GM12878 (cell line): ENCODE measurements around the gene APOA5. TPM values are rescaled to one million over a fixed set of nuclear protein-coding genes. Genes with fewer than 3 reads are reported as not detected.

ENCODE experiments used
- ATAC-seq: fragments of 200-7000 bp; cut with Tn5 transposase; 3 replicates; pipeline ENCODE4 v1.9.1; 2020; ENCODE audit warnings: mild to moderate bottlenecking, moderate library complexity
- BruUV-seq: library from RNA; stranded (reverse); fragments of 400-500 nt; replicated peaks from 2 replicates; lab custom pipeline; 2021; lab: Mats Ljungman, UMichigan
- CTCF ChIA-PET: fragments of 300-600 bp; sonication (Branson Sonifier 250); formaldehyde crosslinking; extraction: SDS; loops from one replicate; lab custom pipeline; 2021; ENCODE audit warnings: inconsistent platforms; lab: Yijun Ruan, JAX
- POLR2A ChIA-PET: fragments of 350-600 bp; formaldehyde crosslinking; extraction: SDS; loops from one replicate; lab custom pipeline; 2021; ENCODE audit warnings: inconsistent platforms; lab: Charles Lee
- RAD21 ChIA-PET: fragments of 300-600 bp; sonication (Branson Sonifier 250); formaldehyde crosslinking; loops from one replicate; lab custom pipeline; 2023; ENCODE audit warnings: antibody characterized with exemption; ENCODE audit not compliant: unreplicated experiment; lab: Charles Lee
- SMC1A ChIA-PET: fragments of 300-600 bp; sonication (Branson Sonifier 250); formaldehyde crosslinking; loops from one replicate; lab custom pipeline; 2023; ENCODE audit not compliant: unreplicated experiment, uncharacterized antibody; lab: Charles Lee
- DNase-seq: peaks from one replicate; pipeline ENCODE4 v3.0.0-alpha.2; 2011; ENCODE audit warnings: low read depth, low spot score
- FAIRE-seq: peaks from 3 replicates; lab custom pipeline; 2011; peaks lifted over from hg19 to GRCh38; lab: Jason Lieb, UNC
- H2AFZ ChIP-seq: 2 replicates; pipeline ENCODE4 v1.6.0; 2011; ENCODE audit warnings: low read depth, low read length, control low read depth; ENCODE audit not compliant: control insufficient read depth
- H3K27ac ChIP-seq: 2 replicates; pipeline ENCODE4 v1.5.1; 2011; ENCODE audit warnings: control low read depth; ENCODE audit not compliant: control insufficient read depth, insufficient read depth
- H3K27me3 ChIP-seq, 2 experiments: replicated peaks in 1 of 2; 2 replicates each; pipeline versions ENCODE4 v1.6.0 to v1.6.1; 2011; ENCODE audit warnings: low read length in 1 of 2; ENCODE audit not compliant: control insufficient read depth in 2 of 2, insufficient read depth in 2 of 2
- H3K36me3 ChIP-seq, 2 experiments: 2 replicates each; pipeline ENCODE4 v1.5.1; 2011; ENCODE audit warnings: low read length in 1 of 2; ENCODE audit not compliant: control insufficient read depth in 2 of 2, insufficient read depth in 2 of 2
- H3K4me1 ChIP-seq: 2 replicates; pipeline ENCODE4 v1.6.1; 2011; ENCODE audit warnings: mild to moderate bottlenecking, low read length, moderate library complexity, mixed read lengths; ENCODE audit not compliant: control insufficient read depth, insufficient read depth
- H3K4me2 ChIP-seq: 2 replicates; pipeline ENCODE4 v1.6.0; 2011; ENCODE audit warnings: control low read depth; ENCODE audit not compliant: control insufficient read depth, insufficient read depth
- H3K4me3 ChIP-seq: fragments of 200-600 bp; sonication (generic); 2 replicates; pipeline ENCODE4 v1.5.1; 2016
- H3K79me2 ChIP-seq: 2 replicates; pipeline ENCODE4 v1.6.0; 2011; ENCODE audit warnings: low read length; ENCODE audit not compliant: control insufficient read depth, insufficient read depth
- H3K9ac ChIP-seq: 2 replicates; pipeline ENCODE4 v1.8.0; 2011; ENCODE audit warnings: low read length, control low read depth, mixed read lengths; ENCODE audit not compliant: control insufficient read depth, insufficient read depth
- H3K9me3 ChIP-seq: replicated peaks from 3 replicates; pipeline ENCODE4 v1.5.1; 2011; ENCODE audit warnings: mild to moderate bottlenecking, low read length; ENCODE audit not compliant: control insufficient read depth, insufficient read depth
- H4K20me1 ChIP-seq: 2 replicates; pipeline ENCODE4 v1.6.0; 2011; ENCODE audit not compliant: control insufficient read depth, insufficient read depth
- BRCA1 ChIP-seq: IDR thresholded peaks from 2 replicates; pipeline ENCODE4 v1.6.1; 2011; ENCODE audit warnings: low read depth, low read length, improper control_type of control experiment
- KDM1A ChIP-seq: fragments of 200-600 bp; sonication (generic); IDR thresholded peaks from 2 replicates; pipeline ENCODE4 v1.6.1; 2016; ENCODE audit warnings: borderline replicate concordance
- SMAD5 ChIP-seq: IDR thresholded peaks from 2 replicates; pipeline ENCODE4 v1.6.1; 2016; ENCODE audit warnings: antibody characterized with exemption, low read depth
- TCF7 ChIP-seq: IDR thresholded peaks from 2 replicates; pipeline ENCODE4 v1.6.1; 2014; ENCODE audit warnings: antibody characterized with exemption, borderline replicate concordance
- WGBS: methylation state at CpG from one replicate; pipeline ENCODE4 v1.1.6; 2016; ENCODE audit warnings: low lambda C conversion rate; ENCODE audit not compliant: insufficient replicate concordance, insufficient coverage; ENCODE audit errors: missing lambda C conversion rate; 5-methylcytosine and 5-hydroxymethylcytosine counted together
- in situ Hi-C: fragments of 300-500 bp; cut with MboI; formaldehyde crosslinking; loops from 9 replicates; pipeline ENCODE4 v1.14.3; 2018; ENCODE audit warnings: mixed read lengths
- intact Hi-C: fragments of 100-400 bp; cut with micrococcal nuclease; formaldehyde crosslinking; loops from one replicate; pipeline ENCODE4 v1.14.2; 2022; ENCODE audit not compliant: unreplicated experiment
- polyA plus RNA-seq, 11 experiments: library from polyadenylated mRNA; depleted of rRNA in 4 of 11; unstranded in 6 of 11; stranded (reverse) in 5 of 11; fragments of >200 nt; fragmentation: Nextera tagmentation in 4 of 11; fragmentation: Illumina TruSeq in 1 of 11; extraction: Ambion mirVana in 4 of 11; extraction: Trizol in 1 of 11; gene quantifications; 1 replicate in 1 of 11; 2 replicates in 10 of 11; pipeline versions ENCODE4 v1.2.1 to v1.2.3, GENCODE V29; 2011 to 2016; ENCODE audit warnings: inconsistent platforms in 2 of 11, missing spikeins in 2 of 11, low read depth in 1 of 11
- total RNA-seq, 4 experiments: library from RNA; depleted of rRNA in 3 of 4; stranded (reverse); fragments of >200 nt in 3 of 4; fragmentation: Illumina TruSeq in 1 of 4; extraction: Trizol in 1 of 4; gene quantifications; 2 replicates each; pipeline versions ENCODE4 v1.2.1 to v1.2.3, GENCODE V29; 2013 to 2021
- TF ChIP-seq, protein P1 (sequence below): IDR thresholded peaks from 2 replicates; pipeline ENCODE4 v1.6.1; 2012; ENCODE audit warnings: low read depth, low read length, improper control_type of control experiment
- TF ChIP-seq, protein P2 (sequence below): fragments of 450-650 bp; IDR thresholded peaks from 2 replicates; pipeline ENCODE4 v1.6.1; 2017; ENCODE audit warnings: low read depth, mild to moderate bottlenecking, moderate library complexity
- TF ChIP-seq, protein P3 (sequence below): fragments of 450-650 bp; IDR thresholded peaks from 2 replicates; pipeline ENCODE4 v1.6.1; 2017; ENCODE audit warnings: mild to moderate bottlenecking

The APOA5 gene
- total and polyA plus RNA-seq, 10 of the 15 experiments (the other 5 are each of a cell fraction or from before 2014, with no cell fraction given), result 0.15 TPM; not detected in 9

DNA sequence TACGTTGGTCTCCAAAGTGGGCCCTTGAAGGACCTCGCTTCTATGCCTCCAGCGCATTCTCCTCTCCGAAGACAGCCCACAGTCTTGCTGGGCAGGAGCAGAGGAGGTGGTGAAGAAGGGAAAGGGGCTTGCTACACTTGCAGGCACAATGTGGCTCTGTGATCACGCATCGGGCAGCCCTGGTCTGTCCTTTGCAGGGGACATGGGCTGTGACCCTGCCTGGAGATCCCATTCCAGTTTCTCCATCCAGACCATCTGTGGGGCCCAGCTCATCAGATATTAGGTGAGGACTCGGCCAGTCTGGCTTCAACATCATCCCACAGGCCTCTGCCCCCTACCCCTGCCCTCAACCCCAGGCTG lies 44.9 kb upstream of the APOA5 start:
- Histone ChIP-seq H3K27ac (no peak overlapping the region), H3K4me1 (peaks cover 8% of the 10 kb centered on the region; the same call in 1 of the 2 replicates), H3K27me3 (no peaks in the 10 kb centered on the region), H3K9me3 (no peaks in the 10 kb centered on the region), H3K79me2 (no peaks in the 10 kb centered on the region), H2AFZ (no peak overlapping the region), H4K20me1 (no peaks in the 10 kb centered on the region), H3K4me3 (no peak overlapping the region), H3K4me2 (no peak overlapping the region), H3K36me3 (no peaks in the 10 kb centered on the region), H3K9ac (no peak overlapping the region; the same call in 1 of the 2 replicates)
- CTCF ChIA-PET, result interaction anchor here (0.6 to 7.3 kb wide), 29 partner anchors 10 to 390 kb away, joined by 3 to 183 read pairs (median 6); partner anchors contain the start of genes APOA4, APOA5, BUD13 and PAFAH1B2
- in situ Hi-C loops (no loop called here), intact Hi-C loops (loop anchor here (1.0 to 5.0 kb wide), 4 partner anchors 45 to 391 kb away; partner anchors contain the start of gene APOA5)
- RAD21 ChIA-PET, result interaction anchor here (0.8 to 2.7 kb wide), 15 partner anchors 14 to 308 kb away, joined by 3 to 56 read pairs (median 6); partner anchors contain the start of genes APOA5, PAFAH1B2 and ZPR1
- SMC1A ChIA-PET, result interaction anchor here (1.1 to 2.8 kb wide), 12 partner anchors 16 to 394 kb away, joined by 3 to 42 read pairs (median 6); partner anchors contain the start of genes APOA5 and ZPR1
- POLR2A ChIA-PET, result interaction anchor here (1.3 to 3.0 kb wide), 6 partner anchors 14 to 395 kb away, joined by 3 to 10 read pairs (median 5); partner anchors contain the start of genes APOA5 and PCSK7
- TF ChIP-seq, protein P1, sequence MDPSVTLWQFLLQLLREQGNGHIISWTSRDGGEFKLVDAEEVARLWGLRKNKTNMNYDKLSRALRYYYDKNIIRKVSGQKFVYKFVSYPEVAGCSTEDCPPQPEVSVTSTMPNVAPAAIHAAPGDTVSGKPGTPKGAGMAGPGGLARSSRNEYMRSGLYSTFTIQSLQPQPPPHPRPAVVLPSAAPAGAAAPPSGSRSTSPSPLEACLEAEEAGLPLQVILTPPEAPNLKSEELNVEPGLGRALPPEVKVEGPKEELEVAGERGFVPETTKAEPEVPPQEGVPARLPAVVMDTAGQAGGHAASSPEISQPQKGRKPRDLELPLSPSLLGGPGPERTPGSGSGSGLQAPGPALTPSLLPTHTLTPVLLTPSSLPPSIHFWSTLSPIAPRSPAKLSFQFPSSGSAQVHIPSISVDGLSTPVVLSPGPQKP, result no peak
- no peak for TF ChIP-seq TCF7
- TF ChIP-seq BRCA1, result no peak
- TF ChIP-seq, protein P2, sequence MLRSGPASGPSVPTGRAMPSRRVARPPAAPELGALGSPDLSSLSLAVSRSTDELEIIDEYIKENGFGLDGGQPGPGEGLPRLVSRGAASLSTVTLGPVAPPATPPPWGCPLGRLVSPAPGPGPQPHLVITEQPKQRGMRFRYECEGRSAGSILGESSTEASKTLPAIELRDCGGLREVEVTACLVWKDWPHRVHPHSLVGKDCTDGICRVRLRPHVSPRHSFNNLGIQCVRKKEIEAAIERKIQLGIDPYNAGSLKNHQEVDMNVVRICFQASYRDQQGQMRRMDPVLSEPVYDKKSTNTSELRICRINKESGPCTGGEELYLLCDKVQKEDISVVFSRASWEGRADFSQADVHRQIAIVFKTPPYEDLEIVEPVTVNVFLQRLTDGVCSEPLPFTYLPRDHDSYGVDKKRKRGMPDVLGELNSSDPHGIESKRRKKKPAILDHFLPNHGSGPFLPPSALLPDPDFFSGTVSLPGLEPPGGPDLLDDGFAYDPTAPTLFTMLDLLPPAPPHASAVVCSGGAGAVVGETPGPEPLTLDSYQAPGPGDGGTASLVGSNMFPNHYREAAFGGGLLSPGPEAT, result no peak
- no peak for TF ChIP-seq SMAD5
- no peak for TF ChIP-seq KDM1A
- TF ChIP-seq, protein P3, sequence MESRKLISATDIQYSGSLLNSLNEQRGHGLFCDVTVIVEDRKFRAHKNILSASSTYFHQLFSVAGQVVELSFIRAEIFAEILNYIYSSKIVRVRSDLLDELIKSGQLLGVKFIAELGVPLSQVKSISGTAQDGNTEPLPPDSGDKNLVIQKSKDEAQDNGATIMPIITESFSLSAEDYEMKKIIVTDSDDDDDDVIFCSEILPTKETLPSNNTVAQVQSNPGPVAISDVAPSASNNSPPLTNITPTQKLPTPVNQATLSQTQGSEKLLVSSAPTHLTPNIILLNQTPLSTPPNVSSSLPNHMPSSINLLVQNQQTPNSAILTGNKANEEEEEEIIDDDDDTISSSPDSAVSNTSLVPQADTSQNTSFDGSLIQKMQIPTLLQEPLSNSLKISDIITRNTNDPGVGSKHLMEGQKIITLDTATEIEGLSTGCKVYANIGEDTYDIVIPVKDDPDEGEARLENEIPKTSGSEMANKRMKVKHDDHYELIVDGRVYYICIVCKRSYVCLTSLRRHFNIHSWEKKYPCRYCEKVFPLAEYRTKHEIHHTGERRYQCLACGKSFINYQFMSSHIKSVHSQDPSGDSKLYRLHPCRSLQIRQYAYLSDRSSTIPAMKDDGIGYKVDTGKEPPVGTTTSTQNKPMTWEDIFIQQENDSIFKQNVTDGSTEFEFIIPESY, result no peak
- no peak for ATAC-seq
- 42% methylated on average over 7 of the region's 7 CpGs for WGBS
- BruUV-seq, result no TSS peak
- FAIRE-seq, result no peak
- no peak for DNase-seq
